ENCODE measurements around the gene NAALADL2. TPM values are rescaled to one million over a fixed set of nuclear protein-coding genes. Genes with fewer than 3 reads are reported as not detected.

The NAALADL2 gene
- total and polyA plus RNA-seq, 2 of the 8 experiments (the other 6 are each of a cell fraction or from before 2014, with no cell fraction given), result 0.12 to 0.22 TPM

- TF ChIP-seq CHD7 (IDR thresholded peaks at IDR 0.05; ENCODE audit: insufficient replicate concordance, low read length) (no peak), EZH2 (IDR thresholded peaks at IDR 0.05; ENCODE audit: low read depth, low read length, severe bottlenecking) (no peak), CHD1 (IDR thresholded peaks at IDR 0.05; ENCODE audit: low read depth, low read length) (no peak), USF2 (IDR thresholded peaks at IDR 0.05; ENCODE audit: low read length) (no peak), POU5F1 (IDR thresholded peaks at IDR 0.05; ENCODE audit: low read depth, low read length) (no peak), YY1 (IDR thresholded peaks at IDR 0.05; ENCODE audit: low read depth, low read length) (no peak), RAD21 (IDR thresholded peaks at IDR 0.05 in 1 of 2, conservative IDR thresholded peaks at IDR 0.05 in 1 of 2; ENCODE audit: low read depth in 2 of 2, low read length in 2 of 2) (no peak), JUN (IDR thresholded peaks at IDR 0.05; ENCODE audit: low read depth, low read length) (no peak)
Measured at GRCh38 chr3:175655351-175655750, 796.2 kb downstream of the NAALADL2 start (continued).
